DLD1 (cell line): ENCODE results near the gene HSPA1B.
"Not testable (repeated sequence)": the region's sequence is repeated elsewhere in the genome, so short reads cannot be mapped to it uniquely, and the experiment has no call there.

Source experiments
- in situ Hi-C: cut with HindIII; loops from 2 replicates; pipeline ENCODE4 v1.10.0; 2017; ENCODE audit warnings: low sequenced_read_pairs

Gene HSPA1B

GRCh38 chr6:31827286-31828079 is at the start of gene HSPA1B:
Gene HSPA1B, plus strand, starts transcription at chr6:31827738. Its CDS starts 213 bp downstream, at chr6:31827951.
- in situ Hi-C loops, result no loop called here

GRCh38 chr6:31778193-31778592 is 49.3 kb upstream of the HSPA1B start:
- in situ Hi-C loops, result no loop called here

GRCh38 chr6:31778999-31779885 is 48.3 kb upstream of the HSPA1B start:
- in situ Hi-C loops, result no loop called here

GRCh38 chr6:31779908-31780307 is 47.6 kb upstream of the HSPA1B start:
- in situ Hi-C loops, result no loop called here

- in situ Hi-C loops, result no loop called here
Measured at GRCh38 chr6:31780507-31781243, 46.9 kb upstream of the HSPA1B start.

DNA sequence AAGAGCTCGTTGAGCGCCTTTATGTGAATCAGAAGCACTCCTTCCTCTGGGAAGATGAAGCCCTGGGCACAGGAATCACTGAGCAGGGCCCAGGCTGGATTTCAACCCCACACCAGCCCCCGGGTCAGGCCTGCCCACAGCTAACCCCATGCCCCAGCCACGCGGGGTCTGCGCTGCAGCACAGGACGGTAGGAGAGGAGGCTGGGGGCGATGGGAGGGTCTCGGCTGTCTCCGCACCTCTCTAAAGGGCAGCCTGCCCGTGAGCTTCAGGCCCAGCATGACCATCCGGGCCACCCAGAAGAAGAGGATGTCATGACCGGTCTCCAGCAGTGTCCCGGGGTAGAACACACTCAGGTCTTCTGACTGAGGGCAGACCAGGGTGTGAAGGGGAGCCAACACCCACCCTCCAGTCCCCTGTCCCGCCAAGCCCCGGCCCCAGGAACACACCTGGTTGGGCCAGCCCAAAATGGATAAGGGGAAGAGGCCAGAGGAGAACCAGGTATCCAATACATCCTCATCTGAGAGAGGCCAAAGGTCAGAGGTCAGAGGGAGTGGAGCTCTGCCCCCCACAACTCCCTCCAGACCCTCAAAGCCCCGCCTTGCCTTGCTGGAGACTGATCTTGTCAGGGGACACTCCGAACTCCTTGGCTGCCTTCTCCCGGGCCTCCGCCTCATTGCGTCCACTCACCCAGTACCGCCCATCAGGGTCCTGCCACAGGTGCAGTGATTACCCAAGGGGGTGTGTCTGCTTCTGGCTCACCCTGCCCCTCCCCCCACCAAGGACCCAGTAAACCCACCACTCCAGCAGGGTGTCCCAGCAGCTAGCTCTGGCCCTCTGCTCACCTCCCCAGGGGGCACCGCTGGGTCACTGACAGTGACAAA is 46.1 kb upstream of the HSPA1B start:
- in situ Hi-C loops, result no loop called here

DNA sequence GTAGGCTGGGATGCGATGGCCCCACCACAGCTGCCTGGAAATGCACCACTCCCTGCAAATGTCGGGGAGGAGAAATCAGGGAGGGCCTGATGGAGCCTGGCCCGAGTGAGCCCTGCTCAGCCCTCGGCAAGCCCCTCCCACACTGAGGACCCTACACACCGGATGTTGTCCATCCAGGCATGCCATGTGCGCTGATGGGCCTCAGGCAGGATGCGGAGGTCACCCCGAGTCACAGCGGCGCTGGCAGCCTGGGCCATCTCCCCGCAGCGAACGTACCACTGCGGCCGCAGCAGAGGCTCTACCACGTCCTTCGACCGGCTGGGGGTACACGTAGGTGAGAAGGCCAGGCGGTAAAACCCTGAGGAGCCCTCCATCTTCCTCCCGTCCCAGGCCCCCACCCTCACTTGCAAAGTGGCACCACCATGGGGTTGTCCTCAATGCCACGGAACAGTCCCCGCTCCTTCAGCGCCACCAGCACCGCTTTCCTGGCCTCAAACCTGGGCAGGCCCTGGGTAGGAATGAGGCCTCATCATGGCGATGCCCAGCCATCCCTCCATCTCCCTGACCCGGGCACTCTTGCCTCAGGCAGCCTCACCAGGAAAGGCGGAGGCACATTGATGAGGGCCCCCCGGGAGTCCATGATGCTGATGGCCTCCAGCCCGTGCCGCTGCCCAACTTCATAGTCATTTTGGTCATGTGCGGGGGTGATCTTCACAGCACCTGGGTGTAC is 45.2 kb upstream of the HSPA1B start:
- in situ Hi-C loops, result no loop called here

GRCh38 chr6:31784098-31784925 is 43.2 kb upstream of the HSPA1B start:
- in situ Hi-C loops, result no loop called here

DNA sequence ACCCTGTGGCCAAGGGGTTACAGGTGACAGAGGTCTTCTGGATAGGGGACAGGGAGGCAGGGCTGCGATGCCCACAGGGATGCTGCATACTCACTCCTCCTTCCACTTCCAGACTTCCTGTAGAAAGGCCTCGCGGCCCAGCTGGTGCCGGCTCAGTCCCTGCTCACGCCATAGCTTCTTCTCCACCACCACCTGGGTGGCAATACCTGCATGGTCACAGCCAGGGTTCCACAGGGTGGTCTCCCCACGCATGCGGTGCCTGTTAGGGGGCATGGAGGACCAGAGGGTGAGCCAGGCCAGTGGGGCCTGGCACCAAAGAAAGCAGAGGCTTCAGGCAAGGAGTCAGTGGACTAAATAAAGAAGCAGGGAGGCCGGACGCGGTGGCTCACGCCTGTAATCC is 42.1 kb upstream of the HSPA1B start:
- in situ Hi-C loops, result no loop called here

DNA sequence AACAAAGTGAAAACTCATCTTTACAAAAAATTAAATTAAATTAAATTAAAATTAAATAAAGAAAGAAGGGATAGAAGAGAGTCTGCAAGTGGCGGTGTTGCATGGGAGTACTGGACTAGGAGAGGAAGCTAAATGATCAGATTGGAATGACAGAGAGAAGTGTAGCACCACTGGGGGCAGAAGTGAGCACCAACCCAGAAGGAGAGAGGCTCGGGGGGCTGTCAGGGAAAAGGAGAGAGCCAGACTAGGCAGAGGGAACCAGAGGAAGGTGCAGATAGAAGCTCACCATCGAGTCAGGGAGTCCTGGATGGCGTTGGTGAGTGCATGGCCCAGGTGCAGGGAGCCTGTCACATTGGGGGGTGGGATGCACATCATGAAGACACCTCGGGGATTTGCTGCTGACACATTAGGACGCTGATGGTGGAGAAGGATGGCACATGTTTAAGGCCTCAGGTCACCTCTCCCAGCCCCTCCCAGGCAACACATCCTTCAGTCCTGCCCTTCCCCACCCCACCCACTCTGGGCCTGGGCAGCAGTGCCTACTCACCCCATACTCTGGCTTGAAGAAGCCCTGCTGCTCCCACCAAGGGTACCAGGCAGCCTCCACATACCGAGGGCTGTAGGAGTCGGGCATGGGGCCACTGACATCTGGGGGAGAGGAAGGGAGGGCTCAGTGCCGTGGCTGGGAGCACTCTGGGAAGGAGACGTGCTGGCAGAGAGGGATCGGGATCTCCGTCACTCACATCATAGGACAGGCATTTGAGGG is 36.0 kb upstream of the HSPA1B start:
- in situ Hi-C loops, result no loop called here

DNA sequence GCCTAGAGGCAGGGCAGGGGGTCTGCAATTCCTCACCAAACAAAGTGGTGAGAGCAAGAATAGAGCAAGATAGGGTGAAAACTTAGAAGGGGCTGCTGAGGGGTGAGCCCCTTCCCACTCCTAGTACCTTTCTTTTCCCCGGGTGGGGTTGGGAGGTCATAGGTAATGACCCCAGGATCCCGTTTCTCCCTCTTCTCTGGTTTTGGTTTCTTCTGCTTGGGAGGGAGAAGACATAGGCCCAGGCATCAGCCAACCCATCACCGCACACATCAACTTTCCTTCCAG is 35.5 kb upstream of the HSPA1B start:
- in situ Hi-C loops, result no loop called here

DNA sequence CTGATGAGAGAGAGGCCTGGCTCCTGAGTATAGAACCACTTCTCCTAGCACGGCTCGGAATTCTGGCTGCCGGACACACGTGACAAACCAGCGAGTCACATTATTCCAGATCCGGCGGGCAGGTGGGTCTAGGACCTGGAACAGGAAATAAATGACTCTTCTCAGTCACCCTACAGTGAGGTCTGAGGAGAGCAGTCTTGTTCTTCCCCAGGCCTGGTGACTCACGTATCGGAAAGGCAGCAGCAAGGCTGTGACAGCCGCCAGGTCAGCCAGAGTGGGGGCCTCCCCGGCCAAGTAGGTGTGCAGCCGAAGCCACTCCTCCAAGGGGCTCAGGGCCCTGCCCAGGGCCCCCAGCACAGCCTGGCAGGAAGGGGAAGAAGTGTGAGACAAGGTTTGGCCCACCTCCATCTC is 34.8 kb upstream of the HSPA1B start:
- in situ Hi-C loops, result no loop called here

GRCh38 chr6:31793927-31794245 is 33.7 kb upstream of the HSPA1B start:
- in situ Hi-C loops, result not testable (repeated sequence)

DNA sequence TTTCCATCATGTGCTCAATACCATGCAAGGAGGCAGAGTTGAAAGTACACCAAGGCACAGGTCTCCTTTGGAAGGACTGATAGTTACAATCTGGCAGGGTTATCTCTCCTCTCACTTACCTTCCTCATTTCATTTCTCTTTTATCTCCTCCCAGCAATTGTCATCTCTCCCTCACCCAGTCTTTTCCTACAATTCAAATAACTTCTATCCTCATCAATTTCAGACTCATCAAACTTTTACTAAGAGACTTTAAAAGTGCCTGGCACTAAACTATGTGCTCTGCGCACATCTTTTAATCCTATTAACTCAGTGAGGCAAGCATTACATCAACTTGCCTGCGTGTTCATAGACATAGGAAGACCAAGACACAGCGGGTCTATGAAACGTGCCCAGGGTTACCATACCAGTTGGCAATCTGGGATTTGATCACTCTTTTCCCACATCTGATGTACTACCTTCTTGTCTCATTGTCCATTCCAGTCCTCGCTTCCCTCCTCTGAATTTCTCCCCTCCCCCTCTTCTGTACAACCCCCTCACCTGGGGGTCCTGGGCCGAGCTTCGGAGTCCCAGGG is 33.2 kb upstream of the HSPA1B start:
- in situ Hi-C loops, result no loop called here

- in situ Hi-C loops, result no loop called here
Measured at GRCh38 chr6:31794866-31795615, 32.5 kb upstream of the HSPA1B start.

GRCh38 chr6:31795616-31796298 is 31.8 kb upstream of the HSPA1B start, which contains the start of gene VARS1:
Gene VARS1, minus strand, starts transcription at chr6:31795752. Its CDS starts 535 bp downstream, at chr6:31795217.
- in situ Hi-C loops, result no loop called here

DNA sequence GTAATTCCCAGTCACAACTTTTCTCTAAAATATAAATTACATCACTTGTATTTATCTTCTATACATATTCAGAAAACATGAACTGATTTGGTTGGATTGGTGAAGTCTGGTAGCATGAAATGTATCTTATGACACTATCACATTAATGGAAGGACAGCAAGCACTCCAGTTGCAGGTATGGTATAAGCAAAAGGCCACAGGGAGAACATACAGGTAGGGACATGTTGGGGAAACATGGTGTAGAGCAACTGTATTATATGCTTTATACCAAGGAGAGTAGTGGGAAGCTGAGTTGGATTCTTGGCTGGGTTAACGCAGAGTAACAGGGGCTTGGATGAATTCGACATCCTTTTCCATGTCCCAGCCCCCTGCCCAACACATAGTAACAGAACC is 30.5 kb upstream of the HSPA1B start:
- in situ Hi-C loops, result no loop called here
